OCI-LY7 (cell line): ENCODE results near the gene CMIP. TPM values are rescaled to one million over a fixed set of nuclear protein-coding genes. Genes with fewer than 3 reads are reported as not detected.

Experiments
- BruUV-seq: library from RNA; stranded (reverse); fragments of 400-500 nt; replicated peaks from 2 replicates; lab custom pipeline; 2021; lab: Mats Ljungman, UMichigan
- CTCF ChIA-PET: fragments of 300-600 bp; sonication (Branson Sonifier 250); formaldehyde crosslinking; loops from one replicate; lab custom pipeline; 2022; ENCODE audit warnings: antibody characterized with exemption; ENCODE audit not compliant: unreplicated experiment; lab: Charles Lee
- POLR2A ChIA-PET: fragments of 300-600 bp; sonication (Branson Sonifier 250); formaldehyde crosslinking; loops from one replicate; lab custom pipeline; 2022; ENCODE audit warnings: antibody characterized with exemption; lab: Charles Lee
- DNase-seq: peaks from one replicate; pipeline ENCODE4 v3.0.0-alpha.2; 2015; ENCODE audit warnings: low spot score
- H2AFZ ChIP-seq: fragments of 200-600 bp; sonication (generic), shearing (Covaris generic); 2 replicates; pipeline ENCODE4 v1.6.1; 2014; ENCODE audit warnings: mild to moderate bottlenecking, antibody characterized with exemption, low read length, moderate library complexity
- H3K27ac ChIP-seq: fragments of 200-600 bp; sonication (generic); 2 replicates; pipeline ENCODE4 v1.5.1; 2014; ENCODE audit warnings: mixed run types, low read depth, mild to moderate bottlenecking, moderate library complexity, low read length, inconsistent platforms; ENCODE audit not compliant: poor library complexity, severe bottlenecking
- H3K36me3 ChIP-seq: fragments of 200-600 bp; sonication (generic); 2 replicates; pipeline ENCODE4 v1.6.1; 2014; ENCODE audit warnings: mild to moderate bottlenecking, antibody characterized with exemption, low read length, moderate library complexity, mixed read lengths; ENCODE audit not compliant: insufficient read depth
- H3K4me1 ChIP-seq: fragments of 200-600 bp; sonication (generic); 2 replicates; pipeline ENCODE4 v1.5.1; 2014; ENCODE audit warnings: mild to moderate bottlenecking, low read length; ENCODE audit not compliant: insufficient read depth, poor library complexity, severe bottlenecking
- H3K4me2 ChIP-seq: fragments of 200-600 bp; sonication (generic); 2 replicates; pipeline ENCODE4 v1.6.1; 2014; ENCODE audit warnings: mild to moderate bottlenecking, low read length
- H3K4me3 ChIP-seq: fragments of 200-600 bp; sonication (generic); 2 replicates; pipeline ENCODE4 v1.5.1; 2014; ENCODE audit warnings: mild to moderate bottlenecking, low read depth, low read length; ENCODE audit not compliant: poor library complexity, severe bottlenecking
- H3K79me2 ChIP-seq: fragments of 200-600 bp; sonication (generic); 2 replicates; pipeline ENCODE4 v1.6.1; 2016; ENCODE audit warnings: low read depth, mild to moderate bottlenecking, low read length, moderate library complexity, mixed read lengths; ENCODE audit not compliant: insufficient read depth
- H3K9me2 ChIP-seq: fragments of 200-600 bp; sonication (generic); 2 replicates; pipeline ENCODE4 v1.6.1; 2016; ENCODE audit warnings: mild to moderate bottlenecking, low read length, mixed read lengths; ENCODE audit not compliant: insufficient read depth
- H3K9me3 ChIP-seq: fragments of 200-600 bp; sonication (generic); 2 replicates; pipeline ENCODE4 v1.6.1; 2014; ENCODE audit warnings: mild to moderate bottlenecking, mixed run types, low read length, mixed read lengths
- H4K20me1 ChIP-seq: fragments of 200-600 bp; sonication (generic); 2 replicates; pipeline ENCODE4 v1.6.1; 2014; ENCODE audit warnings: mild to moderate bottlenecking, antibody characterized with exemption, low read length, moderate library complexity, mixed read lengths; ENCODE audit not compliant: insufficient read depth
- CTCF ChIP-seq: fragments of 200-600 bp; sonication (generic); conservative IDR thresholded peaks from 2 replicates; pipeline ENCODE4 v1.5.1; 2014; ENCODE audit warnings: mild to moderate bottlenecking, antibody characterized with exemption, low read length, moderate library complexity, mixed read lengths
- EZH2phosphoT487 ChIP-seq: fragments of 200-600 bp; sonication (generic); IDR thresholded peaks from 2 replicates; pipeline ENCODE4 v1.6.1; 2018; ENCODE audit warnings: low read depth, borderline replicate concordance, mild to moderate bottlenecking, mixed run types, antibody characterized with exemption, low read length, moderate library complexity, mixed read lengths
- intact Hi-C: fragments of 100-400 bp; cut with micrococcal nuclease; formaldehyde crosslinking; loops from one replicate; pipeline ENCODE4 v1.10.0; 2022; ENCODE audit not compliant: unreplicated experiment
- total RNA-seq, 2 experiments: library from RNA; depleted of rRNA in 1 of 2; stranded (reverse); fragments of >200 nt in 1 of 2; shearing (Covaris generic) in 1 of 2; gene quantifications; 2 replicates each; pipeline ENCODE4 v1.2.3, GENCODE V29; 2014 to 2022

The CMIP gene
- total RNA-seq, 2 experiments from 2014 or later: 15.4 to 70.3 TPM

GRCh38 chr16:81530814-81531213, 86.2 kb downstream of the CMIP start:
- ChIA-PET POLR2A (no interaction called here), CTCF (no interaction called here)
- Histone ChIP-seq H3K36me3 (no peaks in the 10 kb centered on the region; the same call in 1 of the 2 replicates), H4K20me1 (no peaks in the 10 kb centered on the region), H3K4me3 (no peak overlapping the region), H3K9me2 (no peaks in the 10 kb centered on the region), H3K4me2 (no peak overlapping the region), H3K27ac (no peak overlapping the region), H2AFZ (no peak overlapping the region), H3K9me3 (no peaks in the 10 kb centered on the region), H3K4me1 (no peaks in the 10 kb centered on the region), H3K79me2 (peaks cover 19% of the 10 kb centered on the region; the same call in 1 of the 2 replicates)
- intact Hi-C loops: no loop called here
- no TSS peak for BruUV-seq
- TF ChIP-seq CTCF (no peak), EZH2phosphoT487 (no peak)
- DNase-seq: no peak

DNA sequence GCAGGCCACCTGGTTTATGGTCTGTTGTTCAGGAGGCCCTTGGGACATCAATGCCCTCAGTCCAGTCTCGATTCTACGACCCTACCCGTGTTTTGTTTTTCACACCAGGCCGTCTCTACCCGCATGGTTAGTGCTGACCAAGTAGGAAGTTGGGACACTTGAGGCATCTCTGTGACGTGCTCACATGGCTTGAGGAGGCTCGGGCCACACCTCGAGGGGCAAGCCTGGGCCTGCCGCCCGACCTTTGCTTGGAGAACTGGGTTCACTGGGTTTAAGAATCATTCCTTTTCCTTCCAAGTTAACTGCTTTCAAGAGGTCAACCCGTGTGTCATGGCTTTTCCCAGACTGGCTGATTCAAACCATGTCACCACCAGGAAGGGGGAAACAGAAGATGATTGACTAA, 86.8 kb downstream of the CMIP start:
- TF ChIP-seq CTCF: no peak
- TF ChIP-seq EZH2phosphoT487: no peak
- CTCF ChIA-PET: no interaction called here
- no TSS peak for BruUV-seq
- no peak for DNase-seq
- no peaks in the 10 kb centered on the region for H3K9me3 ChIP-seq
- H2AFZ ChIP-seq: no peak overlapping the region
- H3K36me3 ChIP-seq: no peaks in the 10 kb centered on the region; the same call in 1 of the 2 replicates
- no peaks in the 10 kb centered on the region for H4K20me1 ChIP-seq
- peaks cover 17% of the 10 kb centered on the region; the same call in 1 of the 2 replicates for H3K79me2 ChIP-seq
- H3K4me1 ChIP-seq: no peaks in the 10 kb centered on the region
- H3K4me3 ChIP-seq: no peak overlapping the region
- no peak overlapping the region for H3K4me2 ChIP-seq
- intact Hi-C loops: no loop called here
- H3K27ac ChIP-seq: no peak overlapping the region
- no peaks in the 10 kb centered on the region for H3K9me2 ChIP-seq
- POLR2A ChIA-PET: no interaction called here

DNA sequence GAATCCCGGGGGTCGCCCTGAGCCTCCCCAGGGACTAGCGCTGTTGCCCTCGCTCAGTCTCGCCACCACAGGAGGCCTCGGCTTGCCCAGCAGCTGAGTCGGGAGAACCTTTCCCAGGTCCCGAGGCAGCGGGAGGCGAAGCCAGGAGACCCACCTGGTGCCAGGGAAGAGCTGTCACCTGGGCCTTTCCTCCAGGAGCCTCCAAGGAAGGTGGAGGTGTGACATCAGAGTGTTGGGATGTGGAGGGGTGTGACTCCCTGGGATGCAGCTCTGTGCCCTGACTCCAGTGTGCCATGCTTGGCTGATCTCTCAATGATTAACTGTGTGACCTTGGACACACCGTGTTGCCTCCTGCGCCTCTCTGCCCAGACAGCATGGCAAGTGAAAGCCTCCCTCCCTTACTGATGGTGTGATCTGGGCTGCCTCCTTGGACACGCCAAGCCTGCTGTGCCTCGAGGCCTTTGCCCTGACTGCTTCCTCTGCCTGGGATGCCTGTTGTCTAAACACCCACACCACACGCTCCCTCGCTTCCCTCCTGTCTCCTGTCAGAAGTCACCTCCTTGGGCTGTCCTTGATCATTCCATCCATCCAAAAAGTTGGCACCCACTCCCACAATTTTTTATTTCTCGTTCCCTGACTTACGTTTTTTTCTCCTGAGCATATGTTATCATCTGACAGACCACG, 88.0 kb downstream of the CMIP start:
- ChIA-PET CTCF (no interaction called here), POLR2A (no interaction called here)
- Histone ChIP-seq H3K9me3 (no peaks in the 10 kb centered on the region), H3K4me1 (no peaks in the 10 kb centered on the region), H3K27ac (no peak overlapping the region), H2AFZ (no peak overlapping the region), H3K36me3 (no peaks in the 10 kb centered on the region), H3K4me2 (no peak overlapping the region), H3K4me3 (no peak overlapping the region), H4K20me1 (no peaks in the 10 kb centered on the region), H3K9me2 (no peaks in the 10 kb centered on the region), H3K79me2 (peaks cover 13% of the 10 kb centered on the region; the same call in 1 of the 2 replicates)
- no TSS peak for BruUV-seq
- TF ChIP-seq CTCF: no peak
- no peak for TF ChIP-seq EZH2phosphoT487
- DNase-seq: no peak
- intact Hi-C loops: no loop called here
